ENCODE results near the gene FUT8.

GRCh38 chr14:65462411-65462810, 49.9 kb downstream of the FUT8 start:
- TF ChIP-seq CTCF (IDR thresholded peaks at IDR 0.05; ENCODE audit: control extremely low read depth in 1 of 3, insufficient read depth in 1 of 3, low read depth in 1 of 3, low read length in 3 of 3) (no peak), POLR2A (IDR thresholded peaks at IDR 0.05; ENCODE audit: control extremely low read depth in 1 of 2, low read depth in 2 of 2, low read length in 2 of 2) (no peak), ATF3 (IDR thresholded peaks at IDR 0.05; ENCODE audit: insufficient read depth, low read depth, low read length) (no peak)

Measured in H1 (cell line).